ENCODE results near the gene NBPF12.
"Not testable (repeated sequence)": the region's sequence is repeated elsewhere in the genome, so short reads cannot be mapped to it uniquely, and the experiment has no call there.

DNA sequence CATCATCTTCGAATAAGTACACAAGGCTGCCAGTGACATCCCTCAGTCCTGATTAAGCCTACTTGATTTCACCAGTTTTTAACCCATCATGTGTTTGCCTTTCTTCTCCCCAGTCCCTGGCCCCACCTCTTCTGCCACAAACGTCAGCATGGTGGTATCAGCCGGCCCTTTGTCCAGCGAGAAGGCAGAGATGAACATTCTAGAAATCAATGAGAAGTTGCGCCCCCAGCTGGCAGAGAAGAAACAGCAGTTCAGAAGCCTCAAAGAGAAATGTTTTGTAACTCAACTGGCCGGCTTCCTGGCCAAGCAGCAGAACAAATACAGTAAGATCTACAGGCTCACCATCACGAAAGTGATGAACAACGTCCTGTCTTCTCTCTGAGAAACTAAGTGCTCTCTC, 28.2 kb downstream of the NBPF12 start:
- not testable (repeated sequence) for TF ChIP-seq POLR2A (IDR thresholded peaks at IDR 0.05)
- TF ChIP-seq, protein P1, sequence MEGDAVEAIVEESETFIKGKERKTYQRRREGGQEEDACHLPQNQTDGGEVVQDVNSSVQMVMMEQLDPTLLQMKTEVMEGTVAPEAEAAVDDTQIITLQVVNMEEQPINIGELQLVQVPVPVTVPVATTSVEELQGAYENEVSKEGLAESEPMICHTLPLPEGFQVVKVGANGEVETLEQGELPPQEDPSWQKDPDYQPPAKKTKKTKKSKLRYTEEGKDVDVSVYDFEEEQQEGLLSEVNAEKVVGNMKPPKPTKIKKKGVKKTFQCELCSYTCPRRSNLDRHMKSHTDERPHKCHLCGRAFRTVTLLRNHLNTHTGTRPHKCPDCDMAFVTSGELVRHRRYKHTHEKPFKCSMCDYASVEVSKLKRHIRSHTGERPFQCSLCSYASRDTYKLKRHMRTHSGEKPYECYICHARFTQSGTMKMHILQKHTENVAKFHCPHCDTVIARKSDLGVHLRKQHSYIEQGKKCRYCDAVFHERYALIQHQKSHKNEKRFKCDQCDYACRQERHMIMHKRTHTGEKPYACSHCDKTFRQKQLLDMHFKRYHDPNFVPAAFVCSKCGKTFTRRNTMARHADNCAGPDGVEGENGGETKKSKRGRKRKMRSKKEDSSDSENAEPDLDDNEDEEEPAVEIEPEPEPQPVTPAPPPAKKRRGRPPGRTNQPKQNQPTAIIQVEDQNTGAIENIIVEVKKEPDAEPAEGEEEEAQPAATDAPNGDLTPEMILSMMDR (IDR thresholded peaks at IDR 0.05), result peak in 2 of 6 experiments; percentile 16 to 19

All from esophagus squamous epithelium (tissue), 4 donors.